Panc1 (cell line): ENCODE measurements around the gene UGT1A1.
"Not testable (repeated sequence)": the region's sequence is repeated elsewhere in the genome, so short reads cannot be mapped to it uniquely, and the experiment has no call there.

Experiments
- CTCF ChIP-seq: fragments of 450-650 bp; IDR thresholded peaks from 2 replicates; pipeline ENCODE4 v1.5.1; 2017; ENCODE audit warnings: mild to moderate bottlenecking
- POLR2AphosphoS5 ChIP-seq: IDR thresholded peaks from 2 replicates; pipeline ENCODE4 v1.6.1; 2012; ENCODE audit warnings: mild to moderate bottlenecking, low read depth, low read length, moderate library complexity
- REST ChIP-seq, 2 experiments: IDR thresholded peaks; 2 replicates each; pipeline ENCODE4 v1.6.1; 2011 to 2012; ENCODE audit warnings: low read depth in 2 of 2, control low read depth in 1 of 2, low read length in 1 of 2, mild to moderate bottlenecking in 1 of 2, moderate library complexity in 1 of 2; ENCODE audit not compliant: insufficient read depth in 1 of 2
- SIN3A ChIP-seq: IDR thresholded peaks from 2 replicates; pipeline ENCODE4 v1.6.1; 2012; ENCODE audit warnings: low read depth, mild to moderate bottlenecking, low read length, moderate library complexity, borderline replicate concordance; ENCODE audit not compliant: insufficient read depth
- TCF7L2 ChIP-seq: IDR thresholded peaks from 2 replicates; pipeline ENCODE4 v1.6.1; 2011; ENCODE audit warnings: mild to moderate bottlenecking, low read depth, low read length, inconsistent platforms

GRCh38 chr2:233751212-233752009 lies 8.7 kb upstream of the UGT1A1 start:
- TF ChIP-seq TCF7L2; CTCF; REST (IDR thresholded peaks at IDR 0.05; ENCODE audit: insufficient read depth in 1 of 2, low read depth in 2 of 2, low read length in 1 of 2); POLR2AphosphoS5; SIN3A: not testable (repeated sequence)
